Peyer's patch (tissue), 4 donors: ENCODE results near the gene TFAP2B.

Experiments
- POLR2A ChIP-seq, 2 donors: fragments of 450-650 bp; IDR thresholded peaks; one replicate each; pipeline ENCODE4 v1.5.1; 2017; ENCODE audit warnings: antibody characterized with exemption in 2 of 2, mild to moderate bottlenecking in 2 of 2, moderate library complexity in 2 of 2
- TF ChIP-seq, protein P1 (sequence below), 6 experiments: fragments of 450-650 bp in 4 of 6; fragments of 200-600 bp in 2 of 6; sonication (generic) in 1 of 6; IDR thresholded peaks; one replicate each; pipeline ENCODE4 v1.5.1; 2017 to 2019; ENCODE audit warnings: antibody characterized with exemption in 6 of 6, mild to moderate bottlenecking in 3 of 6, moderate library complexity in 1 of 6

DNA sequence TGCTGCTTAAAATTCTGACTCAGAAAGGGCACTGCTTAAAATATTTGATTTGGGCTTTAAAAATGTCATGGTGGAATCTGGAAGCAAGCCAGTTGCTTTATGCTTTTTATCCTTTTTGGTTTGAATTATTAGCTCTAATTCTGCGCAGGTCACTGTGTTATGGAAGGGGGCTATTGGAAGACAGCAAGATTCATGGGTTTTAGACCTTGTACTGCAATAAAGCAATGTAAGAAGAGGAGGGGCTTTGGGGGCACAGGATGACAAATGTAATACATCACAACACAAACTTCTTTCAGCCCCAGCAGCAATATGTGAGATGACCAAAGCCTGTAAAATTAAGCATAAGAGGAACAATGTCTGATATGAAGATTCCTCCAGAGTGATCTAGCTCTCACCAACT lies 68.4 kb downstream of the TFAP2B start:
- TF ChIP-seq, protein P1, sequence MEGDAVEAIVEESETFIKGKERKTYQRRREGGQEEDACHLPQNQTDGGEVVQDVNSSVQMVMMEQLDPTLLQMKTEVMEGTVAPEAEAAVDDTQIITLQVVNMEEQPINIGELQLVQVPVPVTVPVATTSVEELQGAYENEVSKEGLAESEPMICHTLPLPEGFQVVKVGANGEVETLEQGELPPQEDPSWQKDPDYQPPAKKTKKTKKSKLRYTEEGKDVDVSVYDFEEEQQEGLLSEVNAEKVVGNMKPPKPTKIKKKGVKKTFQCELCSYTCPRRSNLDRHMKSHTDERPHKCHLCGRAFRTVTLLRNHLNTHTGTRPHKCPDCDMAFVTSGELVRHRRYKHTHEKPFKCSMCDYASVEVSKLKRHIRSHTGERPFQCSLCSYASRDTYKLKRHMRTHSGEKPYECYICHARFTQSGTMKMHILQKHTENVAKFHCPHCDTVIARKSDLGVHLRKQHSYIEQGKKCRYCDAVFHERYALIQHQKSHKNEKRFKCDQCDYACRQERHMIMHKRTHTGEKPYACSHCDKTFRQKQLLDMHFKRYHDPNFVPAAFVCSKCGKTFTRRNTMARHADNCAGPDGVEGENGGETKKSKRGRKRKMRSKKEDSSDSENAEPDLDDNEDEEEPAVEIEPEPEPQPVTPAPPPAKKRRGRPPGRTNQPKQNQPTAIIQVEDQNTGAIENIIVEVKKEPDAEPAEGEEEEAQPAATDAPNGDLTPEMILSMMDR (IDR thresholded peaks at IDR 0.05) = no peak
- no peak for TF ChIP-seq POLR2A (IDR thresholded peaks at IDR 0.05)
